ENCODE measurements around the gene ZNF322. TPM values are rescaled to one million over a fixed set of nuclear protein-coding genes. Genes with fewer than 3 reads are reported as not detected.

Gene ZNF322
- total RNA-seq, 1 experiment from 2014 or later = 39.1 TPM

DNA sequence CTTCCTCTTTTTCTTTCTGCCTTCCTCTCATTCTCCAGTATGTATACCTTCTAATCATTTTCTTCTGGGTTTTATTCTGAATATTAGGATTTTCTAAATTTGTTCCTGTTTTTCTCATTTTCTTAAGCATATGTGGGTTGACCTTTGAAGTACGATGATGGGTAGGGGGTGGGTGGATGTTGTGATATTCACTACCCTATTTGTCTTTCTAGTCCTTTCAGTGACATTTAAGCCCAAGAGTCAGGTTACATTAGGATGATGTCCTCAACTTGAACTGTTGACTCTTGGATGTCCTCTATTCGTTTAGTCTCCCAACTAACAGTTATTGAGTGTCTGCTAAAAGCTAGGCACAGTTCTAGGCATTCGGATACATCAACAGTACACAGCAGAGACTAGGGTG, 55.5 kb downstream of the ZNF322 start:
- H3K27ac ChIP-seq (ENCODE audit: insufficient read length, low read depth, low read length) = no peak overlapping the region
- H3K4me1 ChIP-seq (ENCODE audit: insufficient read depth, low read length) = no peaks in the 10 kb centered on the region
- H2BK5ac ChIP-seq (ENCODE audit: insufficient read length, low read length) = no peak overlapping the region
- H3K23me2 ChIP-seq (ENCODE audit: insufficient read length, low read depth, low read length, poor library complexity, severe bottlenecking) = no peaks in the 10 kb centered on the region
- H3K14ac ChIP-seq (ENCODE audit: insufficient read depth, low read length) = no peak overlapping the region
- H2AFZ ChIP-seq (ENCODE audit: low read length) = no peak overlapping the region
- H3T11ph ChIP-seq (ENCODE audit: low read length) = no peak overlapping the region
- H4K8ac ChIP-seq (replicated peaks; ENCODE audit: insufficient read length, low read depth, low read length) = no peak overlapping the region
- no peak overlapping the region for H3K27ac Mint-ChIP-seq
- H3K27me3 Mint-ChIP-seq (ENCODE audit: low read depth) = peaks cover under 1% of the 10 kb centered on the region
- no peaks in the 10 kb centered on the region for H4K20me1 ChIP-seq (ENCODE audit: control insufficient read depth, insufficient read depth, insufficient read length)
- WGBS (ENCODE audit: extremely low coverage, insufficient read length, low lambda C conversion rate) = no CpG with 5 or more reads among the region's 3 CpGs
- peaks cover 3 to 7% (median 4%) of the 10 kb centered on the region in 3 experiments; a peak in 5 of 7 replicates for H3K36me3 Mint-ChIP-seq (ENCODE audit: insufficient read depth in 1 of 3, low read depth in 3 of 3)
- H3K27me3 ChIP-seq (ENCODE audit: insufficient read depth, low read length) = no peaks in the 10 kb centered on the region
- no peak overlapping the region for H4K91ac ChIP-seq (ENCODE audit: insufficient read length, low read depth, low read length)
- TF ChIP-seq, protein P1, sequence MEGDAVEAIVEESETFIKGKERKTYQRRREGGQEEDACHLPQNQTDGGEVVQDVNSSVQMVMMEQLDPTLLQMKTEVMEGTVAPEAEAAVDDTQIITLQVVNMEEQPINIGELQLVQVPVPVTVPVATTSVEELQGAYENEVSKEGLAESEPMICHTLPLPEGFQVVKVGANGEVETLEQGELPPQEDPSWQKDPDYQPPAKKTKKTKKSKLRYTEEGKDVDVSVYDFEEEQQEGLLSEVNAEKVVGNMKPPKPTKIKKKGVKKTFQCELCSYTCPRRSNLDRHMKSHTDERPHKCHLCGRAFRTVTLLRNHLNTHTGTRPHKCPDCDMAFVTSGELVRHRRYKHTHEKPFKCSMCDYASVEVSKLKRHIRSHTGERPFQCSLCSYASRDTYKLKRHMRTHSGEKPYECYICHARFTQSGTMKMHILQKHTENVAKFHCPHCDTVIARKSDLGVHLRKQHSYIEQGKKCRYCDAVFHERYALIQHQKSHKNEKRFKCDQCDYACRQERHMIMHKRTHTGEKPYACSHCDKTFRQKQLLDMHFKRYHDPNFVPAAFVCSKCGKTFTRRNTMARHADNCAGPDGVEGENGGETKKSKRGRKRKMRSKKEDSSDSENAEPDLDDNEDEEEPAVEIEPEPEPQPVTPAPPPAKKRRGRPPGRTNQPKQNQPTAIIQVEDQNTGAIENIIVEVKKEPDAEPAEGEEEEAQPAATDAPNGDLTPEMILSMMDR (conservative IDR thresholded peaks at IDR 0.05) = no peak
- H3K9ac ChIP-seq (ENCODE audit: extremely low read depth, insufficient read length, low read length) = no peak overlapping the region
- no peak overlapping the region for H3K4me2 ChIP-seq (ENCODE audit: insufficient read depth, insufficient read length, low read length)
- H3K79me1 ChIP-seq (ENCODE audit: insufficient read depth, low read depth, low read length, poor library complexity, severe bottlenecking) = no peaks in the 10 kb centered on the region
- no peaks in the 10 kb centered on the region for H3K9me3 Mint-ChIP-seq
- no peak overlapping the region for H2BK15ac ChIP-seq (ENCODE audit: low read depth, low read length)
- no peak overlapping the region for H3K4ac ChIP-seq (ENCODE audit: low read depth, low read length)
- H3K9me3 ChIP-seq (ENCODE audit: control insufficient read depth, low read depth, low read length) = no peaks in the 10 kb centered on the region
- no peak overlapping the region for H2BK12ac ChIP-seq (ENCODE audit: insufficient read length, low read depth, low read length)
- H3K4me3 Mint-ChIP-seq = no peak overlapping the region
- H3K4me1 Mint-ChIP-seq = peaks cover 0 to 2% of the 10 kb centered on the region in 2 experiments; a peak in 1 of 4 replicates
- no peaks in the 10 kb centered on the region for H3K79me2 ChIP-seq (ENCODE audit: insufficient read depth, low read length)
- H2BK20ac ChIP-seq (ENCODE audit: low read depth, low read length, poor library complexity, severe bottlenecking) = no peak overlapping the region
- no peak overlapping the region for H2AK5ac ChIP-seq (ENCODE audit: insufficient read length, low read length)
- DNase-seq = no peak
- H4K5ac ChIP-seq (ENCODE audit: insufficient read length, low read depth, low read length) = no peak overlapping the region
- no peak overlapping the region for H2BK120ac ChIP-seq (ENCODE audit: low read depth, low read length, poor library complexity, severe bottlenecking)
- H3K23ac ChIP-seq (ENCODE audit: insufficient read length, low read depth, low read length) = no peak overlapping the region
- no peak overlapping the region for H3K18ac ChIP-seq (ENCODE audit: insufficient read length, low read depth, low read length)
- no peak overlapping the region for H3K56ac ChIP-seq (ENCODE audit: insufficient read length, low read depth, low read length)
